NCI-H345 treated with DMSO at 0.1 percent for 48 hours (cell line): Measurements from ENCODE around the gene MAPK8IP3.
"Not testable (repeated sequence)": the region's sequence is repeated elsewhere in the genome, so short reads cannot be mapped to it uniquely, and the experiment has no call there.

Experiments used
- DNase-seq: peaks from one replicate; lab custom pipeline; 2025; ENCODE audit not compliant: unreplicated experiment; lab: John Stamatoyannopoulos, UW

MAPK8IP3 gene

GRCh38 chr16:1678500-1679098 is 27.4 kb upstream of the MAPK8IP3 start:
- DNase-seq: no peak

- DNase-seq: no peak
Measured at GRCh38 chr16:1680361-1680760, 25.6 kb upstream of the MAPK8IP3 start.

- DNase-seq: no peak
Measured at GRCh38 chr16:1681032-1681431, 25.0 kb upstream of the MAPK8IP3 start.

GRCh38 chr16:1687427-1688316 is 18.3 kb upstream of the MAPK8IP3 start:
- DNase-seq: no peak

GRCh38 chr16:1688807-1689560 is 17.0 kb upstream of the MAPK8IP3 start:
- DNase-seq: no peak

- no peak for DNase-seq
Measured at GRCh38 chr16:1689853-1690252, 16.1 kb upstream of the MAPK8IP3 start.

- DNase-seq: no peak
Measured at GRCh38 chr16:1690810-1691209, 15.2 kb upstream of the MAPK8IP3 start.

- no peak for DNase-seq
Measured at GRCh38 chr16:1691276-1691675, 14.7 kb upstream of the MAPK8IP3 start.

GRCh38 chr16:1691956-1692355 is 14.0 kb upstream of the MAPK8IP3 start:
- DNase-seq: no peak

GRCh38 chr16:1696863-1697262 is 9.1 kb upstream of the MAPK8IP3 start:
- no peak for DNase-seq

- no peak for DNase-seq
Measured at GRCh38 chr16:1698680-1699079, 7.3 kb upstream of the MAPK8IP3 start.

GRCh38 chr16:1700246-1700645 is 5.7 kb upstream of the MAPK8IP3 start:
- DNase-seq: no peak

GRCh38 chr16:1701216-1701878 is 4.6 kb upstream of the MAPK8IP3 start:
- DNase-seq: no peak

- DNase-seq: not testable (repeated sequence)
Measured at GRCh38 chr16:1705324-1705687, 689 bp upstream of the MAPK8IP3 start.

GRCh38 chr16:1706386-1707192 is 594 bp downstream of the MAPK8IP3 start:
- no peak for DNase-seq

GRCh38 chr16:1707193-1707790 is 1.3 kb downstream of the MAPK8IP3 start:
- DNase-seq: no peak

GRCh38 chr16:1708083-1708767 is 2.2 kb downstream of the MAPK8IP3 start:
- DNase-seq: no peak

GRCh38 chr16:1708768-1709180 is 2.8 kb downstream of the MAPK8IP3 start:
- DNase-seq: no peak

GRCh38 chr16:1709356-1709755 is 3.4 kb downstream of the MAPK8IP3 start:
- no peak for DNase-seq
